Right lobe of liver (tissue), 4 donors: ENCODE data around the gene SNX32.

Source experiments
- POLR2A ChIP-seq: fragments of 450-650 bp; IDR thresholded peaks from one replicate; pipeline ENCODE4 v1.6.1; 2017; ENCODE audit warnings: antibody characterized with exemption, mild to moderate bottlenecking
- TF ChIP-seq, protein P1 (sequence below), 4 donors: fragments of 200-600 bp in 3 of 4; fragments of 450-650 bp in 1 of 4; IDR thresholded peaks; one replicate each; pipeline versions ENCODE4 v1.5.1 to v1.8.0; 2016 to 2022; ENCODE audit warnings: antibody characterized with exemption in 4 of 4, mild to moderate bottlenecking in 2 of 4
- donor health status: DM: no; HTN: no; CAD: no.
- donor health status: DM: no; HTN: no; CAD: no.
- donor health status: DM: no; HTN: yes; CAD: no.

DNA sequence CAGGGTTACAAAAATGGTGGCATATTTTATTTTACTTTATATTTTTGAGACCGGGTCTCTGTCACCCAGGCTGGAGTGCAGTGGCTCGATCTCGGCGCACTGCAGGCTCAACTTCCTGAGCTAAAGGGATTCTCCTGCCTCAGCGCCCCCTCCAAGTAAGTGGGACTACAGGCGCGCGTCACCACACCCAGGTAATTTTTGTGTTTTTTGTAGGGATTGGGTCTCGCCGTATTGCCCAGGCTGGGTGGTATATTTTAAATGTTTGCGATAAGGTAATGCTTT is 67.1 kb downstream of the SNX32 start:
- TF ChIP-seq, protein P1, sequence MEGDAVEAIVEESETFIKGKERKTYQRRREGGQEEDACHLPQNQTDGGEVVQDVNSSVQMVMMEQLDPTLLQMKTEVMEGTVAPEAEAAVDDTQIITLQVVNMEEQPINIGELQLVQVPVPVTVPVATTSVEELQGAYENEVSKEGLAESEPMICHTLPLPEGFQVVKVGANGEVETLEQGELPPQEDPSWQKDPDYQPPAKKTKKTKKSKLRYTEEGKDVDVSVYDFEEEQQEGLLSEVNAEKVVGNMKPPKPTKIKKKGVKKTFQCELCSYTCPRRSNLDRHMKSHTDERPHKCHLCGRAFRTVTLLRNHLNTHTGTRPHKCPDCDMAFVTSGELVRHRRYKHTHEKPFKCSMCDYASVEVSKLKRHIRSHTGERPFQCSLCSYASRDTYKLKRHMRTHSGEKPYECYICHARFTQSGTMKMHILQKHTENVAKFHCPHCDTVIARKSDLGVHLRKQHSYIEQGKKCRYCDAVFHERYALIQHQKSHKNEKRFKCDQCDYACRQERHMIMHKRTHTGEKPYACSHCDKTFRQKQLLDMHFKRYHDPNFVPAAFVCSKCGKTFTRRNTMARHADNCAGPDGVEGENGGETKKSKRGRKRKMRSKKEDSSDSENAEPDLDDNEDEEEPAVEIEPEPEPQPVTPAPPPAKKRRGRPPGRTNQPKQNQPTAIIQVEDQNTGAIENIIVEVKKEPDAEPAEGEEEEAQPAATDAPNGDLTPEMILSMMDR (IDR thresholded peaks at IDR 0.05), result no peak
- TF ChIP-seq POLR2A, result no peak
